Stimulated activated CD8-positive, alpha-beta memory T cell treated with anti-CD3 and anti-CD28 coated beads, Interleukin-2, amount 100 ng/mL, for 1 hour (primary cell): Measurements from ENCODE around the gene POLA2.
A peak's percentile ranks its signal among the peaks of the same experiment; 100 is the strongest.
"Not testable (repeated sequence)": the region's sequence is repeated elsewhere in the genome, so short reads cannot be mapped to it uniquely, and the experiment has no call there.

Source experiments
- DNase-seq, 2 donors: peaks; one replicate each; pipeline ENCODE4 v3.0.0-alpha.2; 2020; ENCODE audit warnings: low read depth in 2 of 2

POLA2 gene

DNA sequence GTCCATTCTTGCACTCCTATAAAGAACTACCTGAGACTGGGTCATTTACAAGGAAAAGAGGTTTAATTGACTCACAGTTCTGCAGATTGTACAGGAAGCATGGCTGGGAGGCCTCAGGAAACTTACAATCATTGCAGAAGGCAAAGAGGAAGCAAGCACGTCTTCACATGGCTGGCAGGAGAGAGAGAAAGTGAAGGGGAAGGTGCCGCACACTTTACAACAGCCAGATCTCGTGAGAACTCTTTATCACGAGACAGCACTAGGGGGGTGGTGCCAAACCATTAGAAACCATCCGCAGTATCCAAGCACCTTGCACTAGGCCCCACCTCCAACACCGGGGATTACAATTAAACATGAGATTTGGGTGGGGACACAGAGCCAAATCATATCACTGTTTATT is 19.4 kb upstream of the POLA2 start:
- no peak for DNase-seq

DNA sequence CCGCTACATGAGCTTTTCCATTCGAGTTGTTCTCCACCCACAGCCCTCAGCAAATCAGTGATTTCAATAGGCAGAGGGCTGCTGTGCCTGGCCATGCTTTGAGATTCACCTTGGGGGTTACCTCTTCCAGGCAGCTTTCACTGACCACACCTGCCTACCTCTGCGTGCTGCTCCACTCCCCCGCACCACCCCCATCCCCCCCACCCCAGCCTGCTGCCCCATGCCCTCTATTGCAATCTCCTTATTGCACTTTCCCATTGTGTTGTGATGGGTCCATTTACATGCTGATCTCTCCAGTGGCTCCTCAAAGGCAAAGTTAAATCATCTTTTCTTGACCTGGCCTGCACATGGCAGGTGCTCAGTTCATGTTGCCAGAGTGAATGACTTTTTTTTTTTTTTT is 18.0 kb upstream of the POLA2 start:
- no peak for DNase-seq

DNA sequence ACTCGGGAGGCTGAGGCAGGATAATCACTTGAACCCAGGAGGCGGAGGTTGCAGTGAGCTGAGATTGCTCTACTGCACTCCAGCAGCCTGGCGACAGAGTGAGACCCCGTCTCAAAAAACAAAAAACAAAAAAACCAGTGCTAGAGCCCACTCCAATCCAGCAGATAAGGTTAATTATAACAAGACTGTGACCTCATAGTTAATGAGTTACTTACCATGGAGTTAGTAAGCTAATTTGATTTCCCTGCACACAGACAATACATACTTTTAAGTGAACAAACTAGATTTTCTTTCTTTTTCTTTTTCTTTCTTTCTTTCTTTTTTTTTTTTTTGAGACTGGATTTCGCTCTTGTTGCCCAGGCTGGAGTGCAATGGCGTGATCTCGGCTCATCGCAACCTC is 16.7 kb upstream of the POLA2 start:
- DNase-seq: not testable (repeated sequence)

DNA sequence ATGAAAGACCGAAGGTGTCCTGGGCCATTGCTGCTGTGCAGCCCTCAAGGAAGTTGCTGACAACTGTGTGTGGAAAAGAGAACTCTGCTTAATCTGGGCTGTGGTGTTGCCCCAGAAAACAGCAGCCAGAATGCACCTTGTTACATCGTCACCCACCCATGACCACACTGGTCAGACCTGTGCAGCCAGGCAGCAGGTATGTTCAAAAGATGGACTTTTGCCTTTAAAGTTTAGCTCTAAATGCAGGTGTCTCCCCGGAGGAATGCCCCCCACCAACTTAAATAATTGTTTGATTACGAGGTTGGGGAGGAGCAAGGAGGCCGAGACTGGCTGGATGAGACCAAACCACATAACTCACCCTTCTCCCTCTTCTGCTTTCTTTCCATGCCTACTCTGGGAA is 15.3 kb upstream of the POLA2 start:
- no peak for DNase-seq

DNA sequence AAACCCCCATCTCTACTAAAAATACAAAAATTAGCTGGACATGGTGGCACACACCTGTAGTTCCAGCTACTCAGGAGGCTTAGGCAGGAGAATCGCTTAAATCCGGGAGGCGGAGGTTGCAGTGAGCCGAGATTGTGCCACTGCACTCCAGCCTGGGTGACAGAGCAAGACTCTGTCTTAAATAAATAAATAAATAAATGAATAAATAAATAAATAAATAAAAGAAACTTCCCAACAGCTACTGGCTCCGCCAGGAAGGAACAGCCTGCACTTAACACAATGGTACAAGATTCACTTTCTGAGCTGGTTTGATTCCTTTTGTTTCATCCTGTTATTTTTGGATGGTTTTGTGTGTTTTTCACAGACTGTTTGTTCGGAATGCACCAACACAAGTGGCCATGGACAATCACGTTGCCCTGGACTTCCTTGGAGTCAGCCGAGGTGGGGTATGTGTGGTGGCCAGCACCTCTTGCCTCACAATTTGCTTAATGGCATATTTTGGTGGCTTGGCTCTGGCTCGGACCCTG is 13.5 kb upstream of the POLA2 start:
- DNase-seq: not testable (repeated sequence)

DNA sequence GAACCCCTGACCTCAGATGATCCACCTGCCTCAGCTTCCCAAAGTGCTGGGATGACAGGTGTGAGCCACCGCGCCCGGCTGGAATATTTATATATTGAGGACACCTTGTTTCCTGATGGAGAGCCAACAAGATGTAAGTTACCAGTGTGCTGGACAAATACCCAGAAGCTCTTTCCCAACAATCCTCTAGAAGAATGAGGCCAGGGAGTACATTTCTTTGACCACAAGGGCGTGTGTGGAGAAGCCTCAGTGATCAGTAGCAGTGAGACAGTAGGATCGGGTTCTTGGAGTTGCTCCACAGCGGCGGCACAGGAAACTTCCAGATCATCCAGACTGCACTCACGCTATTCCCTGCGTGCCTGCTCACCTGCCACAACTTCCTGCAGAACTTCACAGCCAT is 10.3 kb upstream of the POLA2 start:
- no peak for DNase-seq

- DNase-seq: no peak
Observed at GRCh38 chr11:65254724-65255123, 7.0 kb upstream of the POLA2 start.

DNA sequence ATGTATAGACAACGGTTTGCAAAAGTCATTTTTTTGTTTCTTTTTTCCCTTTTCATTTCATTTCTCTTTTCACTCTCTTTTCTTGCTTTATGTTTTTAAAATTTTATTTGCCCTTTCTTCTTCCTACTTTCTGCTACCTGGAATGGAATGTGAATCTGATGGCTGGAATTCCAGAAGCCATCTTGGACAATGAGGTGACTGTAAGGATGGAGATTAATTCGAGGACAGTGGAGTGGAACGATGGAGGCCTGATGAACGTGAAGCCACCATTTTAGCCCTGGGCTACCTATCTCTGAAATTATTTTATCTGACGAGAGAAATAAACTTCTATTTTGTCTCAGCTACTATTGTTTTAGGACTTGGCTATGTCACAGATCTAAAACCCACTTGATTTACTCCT is 2.8 kb upstream of the POLA2 start:
- DNase-seq: no peak

DNA sequence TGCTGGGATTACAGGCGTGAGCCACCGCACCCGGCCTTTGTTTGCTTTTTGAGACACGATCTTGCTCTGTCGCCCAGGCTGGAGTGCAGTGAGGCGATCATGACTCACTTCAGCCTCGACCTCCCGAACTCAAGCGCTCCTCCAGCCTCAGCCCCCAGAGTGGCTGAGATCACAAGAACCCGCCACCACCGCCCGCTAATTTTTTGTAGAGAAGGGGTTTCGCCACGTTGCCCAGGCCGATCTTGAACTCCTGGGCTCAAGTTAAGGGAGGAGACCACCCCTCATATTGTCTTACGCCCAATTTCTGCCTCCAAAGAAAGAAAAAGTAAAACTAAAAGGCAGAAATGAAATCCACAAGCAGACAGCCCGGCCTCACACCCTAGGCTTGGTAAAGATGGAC is 1.5 kb upstream of the POLA2 start:
- no peak for DNase-seq

GRCh38 chr11:65260756-65261590 is 789 bp upstream of the POLA2 start:
- DNase-seq: no peak

DNA sequence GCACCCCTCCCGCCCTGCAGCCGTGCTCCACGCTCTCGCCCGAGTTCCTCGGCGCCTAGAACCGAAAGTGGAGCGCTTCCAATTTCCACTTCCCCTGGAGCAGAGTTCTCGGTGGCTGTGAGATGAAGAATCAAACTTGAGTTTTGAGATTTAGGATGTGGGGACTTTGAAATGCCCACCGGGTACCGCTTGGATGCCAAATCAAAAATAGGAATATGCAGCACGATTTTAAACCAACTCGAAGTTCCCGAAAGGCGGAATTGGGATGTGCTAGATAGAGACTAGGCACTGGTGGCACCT is 569 bp downstream of the POLA2 start:
- DNase-seq: no peak

- no peak for DNase-seq
Observed at GRCh38 chr11:65262776-65263175, 1.0 kb downstream of the POLA2 start.

DNA sequence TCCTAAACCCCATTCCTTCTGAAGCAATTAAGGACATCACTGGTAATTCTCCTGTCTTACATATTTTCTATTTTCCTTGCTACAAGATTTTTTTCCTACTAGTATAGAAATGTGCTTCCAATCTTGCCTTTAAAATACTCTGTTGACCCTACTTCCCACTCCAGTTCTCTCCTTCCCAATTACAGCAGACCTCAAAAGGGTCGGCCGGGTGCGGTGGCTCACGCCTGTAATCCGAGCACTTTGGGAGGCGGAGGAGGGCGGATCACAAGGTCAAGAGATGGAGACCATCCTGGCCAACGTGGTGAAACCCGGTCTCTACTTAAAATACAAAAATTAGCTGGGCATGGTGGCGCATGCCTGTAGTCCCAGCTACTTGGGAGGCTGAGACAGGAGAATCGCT is 3.0 kb downstream of the POLA2 start:
- DNase-seq: not testable (repeated sequence)

DNA sequence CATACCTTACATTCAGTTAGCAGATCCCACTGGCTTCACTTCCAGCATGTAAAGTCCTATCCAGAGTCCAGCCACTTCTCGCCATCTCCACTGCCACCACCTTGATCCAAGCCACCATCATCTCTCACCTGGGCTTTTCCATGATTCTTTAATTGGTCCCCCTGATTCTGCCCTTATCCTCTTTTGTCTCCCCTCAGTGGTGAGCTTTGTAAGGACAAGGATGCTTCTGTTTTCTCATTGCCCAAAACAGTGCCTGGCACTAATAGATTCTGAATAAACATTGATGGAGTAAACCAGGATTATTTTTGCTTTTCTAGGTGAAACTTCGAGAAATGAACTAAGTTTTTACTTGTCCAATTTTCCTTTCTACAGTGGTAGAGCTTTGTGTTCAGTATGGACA is 4.4 kb downstream of the POLA2 start:
- no peak for DNase-seq

- DNase-seq: peak in 1 of 2 donors; percentile 9
Observed at GRCh38 chr11:65274735-65275682, 13.2 kb downstream of the POLA2 start.

- no peak for DNase-seq
Observed at GRCh38 chr11:65275906-65276305, 14.1 kb downstream of the POLA2 start.

- DNase-seq: no peak
Observed at GRCh38 chr11:65277631-65278277, 16.0 kb downstream of the POLA2 start.

DNA sequence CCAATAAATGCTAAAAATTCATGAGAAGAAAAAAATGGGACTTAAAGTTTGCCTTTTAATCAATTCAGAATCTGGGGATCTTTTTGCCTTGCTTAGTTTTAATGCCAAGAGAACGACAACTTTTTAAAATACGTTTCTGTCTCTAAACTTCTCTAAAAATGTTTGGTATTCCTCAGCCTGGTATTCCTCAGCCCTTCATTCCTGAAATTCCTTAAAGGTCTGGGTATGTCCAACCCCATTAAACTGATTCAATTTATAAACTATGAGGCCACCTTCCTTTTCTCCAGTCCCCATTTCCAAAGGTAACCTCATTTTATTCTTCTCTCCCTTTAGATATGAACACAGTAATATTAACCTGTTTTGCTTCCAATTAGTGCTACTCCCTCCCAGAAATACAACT is 16.6 kb downstream of the POLA2 start:
- no peak for DNase-seq

GRCh38 chr11:65279279-65279678 is 17.5 kb downstream of the POLA2 start:
- no peak for DNase-seq

DNA sequence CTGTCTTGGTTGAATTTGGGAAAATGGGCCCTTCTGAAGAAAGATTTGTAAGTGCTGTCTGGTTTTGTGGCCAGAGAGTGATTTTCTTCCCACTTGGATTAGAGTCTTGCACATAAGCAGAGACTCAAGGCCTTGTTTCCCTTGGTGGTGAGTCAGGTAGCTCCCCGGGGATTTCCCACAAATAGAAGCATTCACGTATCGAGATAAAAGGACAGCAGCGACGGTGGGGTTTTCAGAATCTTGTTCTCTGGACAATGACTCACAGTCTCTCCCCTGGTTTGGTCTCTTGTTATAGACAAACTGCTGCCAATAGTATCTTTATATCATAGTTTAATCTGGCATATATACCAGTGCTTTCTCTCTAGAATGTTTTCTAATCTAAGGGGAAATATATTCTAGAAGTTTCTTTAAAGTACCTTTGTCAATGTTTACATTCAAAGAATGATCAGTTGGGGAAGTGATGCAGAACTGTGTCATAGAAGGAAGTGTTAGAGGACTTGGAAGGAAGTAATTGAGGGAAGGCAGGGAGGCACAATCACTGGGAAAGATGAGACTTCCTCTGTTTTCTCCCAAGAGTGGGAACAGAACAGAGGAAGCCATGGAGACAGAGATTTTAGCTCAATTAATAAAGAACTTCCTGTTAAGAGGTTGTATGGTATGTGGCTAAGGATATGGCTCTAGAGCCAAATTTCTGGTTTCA is 18.1 kb downstream of the POLA2 start:
- peak in 1 of 2 donors; percentile 32 for DNase-seq

DNA sequence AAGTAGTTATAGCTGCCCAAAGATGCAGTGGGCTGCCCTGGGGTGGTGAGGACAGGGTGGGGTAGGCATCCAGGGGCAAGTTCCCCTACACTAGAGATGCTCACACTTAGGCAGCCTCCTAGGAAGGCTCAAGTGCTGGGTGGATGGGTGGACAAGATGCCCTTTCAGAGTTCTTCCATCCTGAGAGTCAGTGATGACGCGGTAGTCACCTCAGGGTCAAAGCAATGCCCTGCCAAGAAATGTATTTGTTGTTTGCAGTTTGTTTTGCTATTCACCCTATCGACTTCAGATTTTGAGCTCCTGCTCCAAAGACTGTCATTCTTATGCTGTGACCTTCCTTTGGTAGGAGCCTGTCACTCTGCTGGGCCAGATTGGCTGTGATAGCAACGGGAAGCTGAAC is 18.9 kb downstream of the POLA2 start:
- no peak for DNase-seq

DNA sequence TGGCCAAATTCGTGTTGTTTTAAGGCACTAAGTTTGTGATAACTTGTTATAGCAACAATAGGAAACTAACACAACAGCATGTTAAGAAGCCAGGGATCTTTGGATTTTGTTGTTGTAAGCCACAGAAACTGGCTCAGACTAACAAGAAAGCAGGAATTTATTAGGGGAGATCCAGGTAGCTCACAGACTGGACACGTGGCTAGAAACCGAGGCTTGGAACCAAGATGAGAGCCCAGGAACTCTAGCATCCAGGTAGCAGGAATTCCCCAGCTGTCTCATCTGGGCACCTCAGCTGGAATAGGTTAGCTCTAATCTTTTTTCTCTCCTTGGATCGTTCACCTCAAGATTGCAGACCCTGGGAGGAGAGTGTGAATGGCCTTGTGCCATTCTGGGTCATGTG is 24.9 kb downstream of the POLA2 start:
- DNase-seq: no peak
